Stimulated activated naive CD8-positive, alpha-beta T cell treated with anti-CD3 and anti-CD28 coated beads, Interleukin-15, amount 100 ng/mL, for 72 hours (primary cell): ENCODE results near the gene LYSMD2.

ENCODE experiments used
- ATAC-seq: fragments of 150-1000 bp; cut with Tn5 transposase; 2 replicates; pipeline ENCODE4 v1.10.0; 2021; ENCODE audit warnings: mild to moderate bottlenecking, moderate library complexity
- DNase-seq, 2 donors: peaks; one replicate each; pipeline ENCODE4 v3.0.0; 2021 to 2022
- H3K27ac Mint-ChIP-seq, 2 donors: one replicate each; pipeline ENCODE4 v1.8.0; 2022; ENCODE audit warnings: mild to moderate bottlenecking in 2 of 2, mixed read lengths in 2 of 2, moderate library complexity in 2 of 2
- H3K27me3 Mint-ChIP-seq: one replicate; pipeline ENCODE4 v1.8.0; 2022; ENCODE audit warnings: mixed read lengths
- H3K4me1 Mint-ChIP-seq: one replicate; pipeline ENCODE4 v1.8.0; 2022; ENCODE audit warnings: mild to moderate bottlenecking, mixed read lengths
- H3K4me3 Mint-ChIP-seq, 2 donors: one replicate each; pipeline ENCODE4 v1.8.0; 2022; ENCODE audit warnings: mild to moderate bottlenecking in 2 of 2, mixed read lengths in 2 of 2, moderate library complexity in 1 of 2
- H3K9me3 Mint-ChIP-seq, 2 donors: one replicate each; pipeline ENCODE4 v1.8.0; 2022; ENCODE audit warnings: mixed read lengths in 2 of 2

LYSMD2 gene

GRCh38 chr15:51736069-51736468 is 1.4 kb downstream of the LYSMD2 start:
- no peaks in the 10 kb centered on the region for H3K9me3 Mint-ChIP-seq
- peaks cover 72% of the 10 kb centered on the region for H3K4me1 Mint-ChIP-seq
- peak; percentile 62 for ATAC-seq
- DNase-seq = peak in 1 of 2 donors; percentile 54
- peak overlapping the region; percentile 56 to 89 for H3K27ac Mint-ChIP-seq
- H3K4me3 Mint-ChIP-seq = peak overlapping the region; percentile 82 to 85
- no peaks in the 10 kb centered on the region for H3K27me3 Mint-ChIP-seq

- DNase-seq (peak; percentile 30 to 38), ATAC-seq (peak; percentile 21)
- Mint-ChIP-seq H3K27me3 (no peaks in the 10 kb centered on the region), H3K9me3 (no peaks in the 10 kb centered on the region), H3K4me1 (peaks cover 78% of the 10 kb centered on the region), H3K27ac (peak overlapping the region; percentile 9 to 89), H3K4me3 (peak overlapping the region; percentile 82 to 85)
These were observed 2.0 kb downstream of the LYSMD2 start for GRCh38 chr15:51735228-51736010.

GRCh38 chr15:51732646-51733045 is 4.8 kb downstream of the LYSMD2 start:
- Mint-ChIP-seq H3K4me3 (peak overlapping the region; percentile 35 to 68), H3K9me3 (no peaks in the 10 kb centered on the region), H3K27me3 (no peaks in the 10 kb centered on the region), H3K4me1 (peaks cover 77% of the 10 kb centered on the region), H3K27ac (peak overlapping the region in 1 of 2 donors; percentile 80)
- no peak for ATAC-seq
- no peak for DNase-seq

- no peaks in the 10 kb centered on the region for H3K9me3 Mint-ChIP-seq
- peak overlapping the region; percentile 71 to 76 for H3K4me3 Mint-ChIP-seq
- peaks cover 87% of the 10 kb centered on the region for H3K4me1 Mint-ChIP-seq
- DNase-seq = peak; percentile 27 to 37
- H3K27me3 Mint-ChIP-seq = no peaks in the 10 kb centered on the region
- peak overlapping the region; percentile 76 to 95 for H3K27ac Mint-ChIP-seq
- ATAC-seq = peak; percentile 58
These were observed 5.7 kb downstream of the LYSMD2 start for GRCh38 chr15:51731549-51732267.

GRCh38 chr15:51727141-51727897 is 10.1 kb downstream of the LYSMD2 start:
- DNase-seq (no peak), ATAC-seq (peak; percentile 76)
- Mint-ChIP-seq H3K27me3 (no peaks in the 10 kb centered on the region), H3K4me3 (no peak overlapping the region), H3K9me3 (no peaks in the 10 kb centered on the region), H3K27ac (no peak overlapping the region), H3K4me1 (peaks cover 73% of the 10 kb centered on the region)

- Mint-ChIP-seq H3K4me1 (peaks cover 71% of the 10 kb centered on the region), H3K27ac (peak overlapping the region in 1 of 2 donors; percentile 68), H3K4me3 (no peak overlapping the region), H3K27me3 (no peaks in the 10 kb centered on the region), H3K9me3 (no peaks in the 10 kb centered on the region)
- ATAC-seq (peak; percentile 90), DNase-seq (peak in 1 of 2 donors; percentile 30)
These were observed 11.0 kb downstream of the LYSMD2 start for GRCh38 chr15:51726302-51727073.

GRCh38 chr15:51724673-51725072 is 12.8 kb downstream of the LYSMD2 start:
- Mint-ChIP-seq H3K27ac (no peak overlapping the region), H3K9me3 (no peaks in the 10 kb centered on the region), H3K27me3 (no peaks in the 10 kb centered on the region), H3K4me3 (no peak overlapping the region), H3K4me1 (peaks cover 63% of the 10 kb centered on the region)
- no peak for DNase-seq
- ATAC-seq = no peak

- no peak for ATAC-seq
- H3K4me3 Mint-ChIP-seq = no peak overlapping the region
These were observed 13.3 kb downstream of the LYSMD2 start for GRCh38 chr15:51724199-51724598.

GRCh38 chr15:51721199-51721960 is 16.1 kb downstream of the LYSMD2 start:
- Mint-ChIP-seq H3K4me1 (peaks cover 42% of the 10 kb centered on the region), H3K27ac (peak overlapping the region in 1 of 2 donors; percentile 44), H3K4me3 (no peak overlapping the region), H3K9me3 (no peaks in the 10 kb centered on the region), H3K27me3 (no peaks in the 10 kb centered on the region)
- no peak for ATAC-seq
- DNase-seq = no peak

More at GRCh38 chr15:51724199-51724598, 13.3 kb downstream of the LYSMD2 start:
- Mint-ChIP-seq H3K4me1 (peaks cover 61% of the 10 kb centered on the region), H3K9me3 (no peaks in the 10 kb centered on the region), H3K27me3 (no peaks in the 10 kb centered on the region), H3K27ac (peak overlapping the region in 1 of 2 donors; percentile 44)
- no peak for DNase-seq

GRCh38 chr15:51720201-51720995 is 17.1 kb downstream of the LYSMD2 start:
- peaks cover 33% of the 10 kb centered on the region for H3K4me1 Mint-ChIP-seq
- no peak for DNase-seq
- H3K4me3 Mint-ChIP-seq = no peak overlapping the region
- H3K9me3 Mint-ChIP-seq = no peaks in the 10 kb centered on the region
- peak overlapping the region in 1 of 2 donors; percentile 44 for H3K27ac Mint-ChIP-seq
- H3K27me3 Mint-ChIP-seq = no peaks in the 10 kb centered on the region
- ATAC-seq = no peak

- Mint-ChIP-seq H3K4me1 (peaks cover 19% of the 10 kb centered on the region), H3K9me3 (no peaks in the 10 kb centered on the region), H3K27ac (no peak overlapping the region), H3K4me3 (no peak overlapping the region), H3K27me3 (no peaks in the 10 kb centered on the region)
- ATAC-seq (no peak), DNase-seq (no peak)
These were observed 18.7 kb downstream of the LYSMD2 start for GRCh38 chr15:51718746-51719145.

GRCh38 chr15:51718219-51718618 is 19.2 kb downstream of the LYSMD2 start:
- H3K27ac Mint-ChIP-seq = no peak overlapping the region
- H3K9me3 Mint-ChIP-seq = no peaks in the 10 kb centered on the region
- ATAC-seq (no peak), DNase-seq (no peak)
- H3K4me1 Mint-ChIP-seq = peaks cover 19% of the 10 kb centered on the region
- no peak overlapping the region for H3K4me3 Mint-ChIP-seq
- H3K27me3 Mint-ChIP-seq = no peaks in the 10 kb centered on the region

GRCh38 chr15:51714911-51715310 is 22.5 kb downstream of the LYSMD2 start:
- Mint-ChIP-seq H3K27me3 (no peaks in the 10 kb centered on the region), H3K4me3 (no peak overlapping the region), H3K9me3 (no peaks in the 10 kb centered on the region), H3K27ac (no peak overlapping the region), H3K4me1 (no peaks in the 10 kb centered on the region)
- no peak for DNase-seq
- ATAC-seq = no peak

GRCh38 chr15:51714162-51714561 is 23.3 kb downstream of the LYSMD2 start:
- DNase-seq (no peak), ATAC-seq (no peak)
- Mint-ChIP-seq H3K27ac (no peak overlapping the region), H3K4me3 (no peak overlapping the region), H3K4me1 (no peaks in the 10 kb centered on the region), H3K27me3 (no peaks in the 10 kb centered on the region), H3K9me3 (no peaks in the 10 kb centered on the region)
